Kidney capillary endothelial cell (primary cell): Measurements from ENCODE around the gene SLC8A1.
A peak's percentile ranks its signal among the peaks of the same experiment; 100 is the strongest.

Source experiments
- DNase-seq: peaks from one replicate; pipeline ENCODE4 v3.0.0-alpha.2; 2018; ENCODE audit warnings: low spot score

SLC8A1 gene

GRCh38 chr2:40192864-40193669, 258.8 kb downstream of the SLC8A1 start:
- no peak for DNase-seq

DNA sequence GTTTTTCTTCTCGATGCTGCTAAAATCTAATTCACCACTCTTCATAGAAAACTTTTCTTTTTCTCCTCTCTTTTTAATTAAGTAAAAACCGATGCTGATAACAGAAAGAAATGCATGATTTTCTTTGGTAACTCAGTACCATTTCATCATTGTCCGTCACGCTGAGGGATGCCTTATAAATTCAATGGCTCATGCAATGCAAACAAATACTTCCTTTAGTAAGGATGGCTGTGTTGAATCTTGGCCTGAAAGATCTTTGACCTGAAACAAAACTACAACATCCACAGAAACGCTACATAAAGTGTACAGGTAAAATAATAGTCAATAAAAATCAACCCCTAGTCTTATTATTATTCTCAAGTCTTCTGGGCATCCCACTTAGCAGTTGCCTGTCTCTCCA, 261.4 kb downstream of the SLC8A1 start:
- DNase-seq = no peak

GRCh38 chr2:40189881-40190280, 262.0 kb downstream of the SLC8A1 start:
- no peak for DNase-seq

- DNase-seq = no peak
Observed at GRCh38 chr2:40187054-40187453, 264.8 kb downstream of the SLC8A1 start.

GRCh38 chr2:40184551-40184950, 267.3 kb downstream of the SLC8A1 start:
- DNase-seq = no peak

GRCh38 chr2:40181855-40182254, 270.0 kb downstream of the SLC8A1 start:
- DNase-seq = no peak

DNA sequence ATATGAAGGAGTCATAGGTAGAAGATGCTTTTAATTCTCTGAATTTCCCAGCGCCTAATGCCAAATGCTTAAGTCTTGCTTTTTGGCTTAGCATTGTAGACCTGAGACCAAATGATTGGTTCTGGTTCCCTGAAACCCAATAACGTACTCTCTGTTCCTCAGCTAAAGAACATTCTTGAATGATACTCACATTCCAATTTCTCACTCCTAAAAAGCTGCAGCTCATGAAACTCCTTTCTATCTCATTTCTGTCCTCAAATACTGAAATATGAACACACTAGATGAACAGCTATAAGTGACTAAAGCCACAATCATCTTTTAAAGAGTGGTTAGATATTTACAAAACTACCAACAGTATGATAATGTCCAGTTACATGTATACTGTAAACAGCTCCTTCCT, 272.1 kb downstream of the SLC8A1 start:
- no peak for DNase-seq

GRCh38 chr2:40178971-40179370, 272.9 kb downstream of the SLC8A1 start:
- DNase-seq = no peak

DNA sequence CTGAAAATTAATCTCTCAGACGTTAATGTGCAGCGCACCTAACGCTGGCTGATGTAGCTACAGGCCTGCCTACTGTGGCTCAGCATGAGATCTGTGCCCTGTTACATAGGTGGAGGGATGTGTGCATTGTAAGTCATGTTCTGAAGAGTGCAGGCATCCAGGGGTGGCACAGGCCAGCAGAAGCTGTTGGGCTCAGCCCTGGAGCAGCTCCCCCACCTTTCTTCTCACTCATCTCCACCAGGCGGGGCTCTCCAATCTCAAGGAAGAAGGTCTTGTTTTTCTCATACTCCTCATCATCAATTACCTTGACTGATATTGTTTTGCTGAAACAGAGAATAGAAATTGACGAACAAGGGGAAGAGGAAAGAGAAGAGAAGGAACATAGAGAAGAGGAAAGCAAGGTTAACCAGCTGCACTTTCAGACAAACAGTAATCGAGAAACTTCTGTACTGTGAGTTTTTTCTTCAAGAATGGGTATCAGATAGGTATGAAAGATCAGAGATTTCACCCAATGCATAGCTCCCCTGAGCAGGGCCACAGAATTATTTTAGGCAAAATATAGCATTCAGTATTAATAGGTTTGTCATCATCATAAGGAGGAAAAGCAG, 273.6 kb downstream of the SLC8A1 start:
- DNase-seq = no peak

DNA sequence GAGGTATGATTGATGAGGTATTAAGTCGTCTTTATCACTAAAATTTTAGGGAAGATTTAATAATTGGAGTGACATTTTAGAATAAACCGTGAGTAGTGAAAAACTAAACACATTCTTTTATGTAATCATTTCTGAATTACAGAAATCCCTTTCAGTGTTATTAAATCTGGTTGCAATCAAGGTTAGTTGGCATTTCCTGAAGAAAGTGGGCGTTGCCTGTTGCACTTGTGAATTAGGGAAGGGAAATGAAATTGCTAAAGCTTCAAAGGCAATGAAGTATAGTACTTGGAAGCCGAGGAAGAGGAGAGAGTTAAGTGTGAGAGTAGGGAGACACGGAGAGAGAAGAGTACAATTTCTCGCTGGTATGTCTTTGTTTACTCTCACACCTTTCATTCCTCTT, 274.5 kb downstream of the SLC8A1 start:
- no peak for DNase-seq

GRCh38 chr2:40173276-40173675, 278.6 kb downstream of the SLC8A1 start:
- DNase-seq = no peak

- no peak for DNase-seq
Observed at GRCh38 chr2:40169856-40170255, 282.0 kb downstream of the SLC8A1 start.

- no peak for DNase-seq
Observed at GRCh38 chr2:40169430-40169829, 282.5 kb downstream of the SLC8A1 start.

DNA sequence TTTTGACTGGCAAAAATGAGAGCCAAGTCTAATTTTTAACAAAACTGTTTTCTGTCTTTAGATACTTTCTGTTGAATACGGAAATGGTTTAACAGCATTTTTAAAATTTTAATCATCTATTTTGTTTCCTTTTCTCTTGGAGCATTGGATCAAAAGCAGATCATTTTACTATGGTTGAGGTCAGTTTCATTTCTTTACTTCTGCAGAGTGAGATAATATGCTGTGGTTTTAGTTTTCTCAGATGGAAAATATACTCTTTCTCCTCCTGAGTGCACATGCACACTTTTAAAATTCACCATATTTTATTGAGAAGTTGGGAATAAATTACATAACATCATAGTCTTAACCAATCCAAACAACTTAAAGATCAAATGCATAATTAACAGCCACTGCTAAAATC, 283.3 kb downstream of the SLC8A1 start:
- DNase-seq = no peak

- peak; percentile 63 for DNase-seq
Observed at GRCh38 chr2:40168032-40168431, 283.9 kb downstream of the SLC8A1 start.

GRCh38 chr2:40166006-40166405, 285.9 kb downstream of the SLC8A1 start:
- no peak for DNase-seq

DNA sequence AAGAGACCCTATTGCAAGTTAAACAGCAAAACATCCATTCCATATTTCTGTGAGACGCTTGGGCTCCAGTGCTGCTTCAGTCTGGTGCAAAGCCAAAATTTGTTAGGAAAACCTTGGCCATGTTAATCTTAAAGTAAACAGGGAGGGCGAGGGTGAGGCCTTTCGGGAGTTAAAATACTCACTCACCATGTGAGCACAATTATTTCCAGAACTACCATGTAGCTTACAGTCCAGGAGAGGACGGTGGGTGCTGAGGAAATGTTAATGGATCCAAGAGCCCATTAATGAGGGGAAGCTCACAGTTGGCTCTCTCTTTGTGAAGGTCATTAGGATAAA, 286.4 kb downstream of the SLC8A1 start:
- no peak for DNase-seq

- peak; percentile 0 for DNase-seq
Observed at GRCh38 chr2:40164736-40165508, 287.0 kb downstream of the SLC8A1 start.

DNA sequence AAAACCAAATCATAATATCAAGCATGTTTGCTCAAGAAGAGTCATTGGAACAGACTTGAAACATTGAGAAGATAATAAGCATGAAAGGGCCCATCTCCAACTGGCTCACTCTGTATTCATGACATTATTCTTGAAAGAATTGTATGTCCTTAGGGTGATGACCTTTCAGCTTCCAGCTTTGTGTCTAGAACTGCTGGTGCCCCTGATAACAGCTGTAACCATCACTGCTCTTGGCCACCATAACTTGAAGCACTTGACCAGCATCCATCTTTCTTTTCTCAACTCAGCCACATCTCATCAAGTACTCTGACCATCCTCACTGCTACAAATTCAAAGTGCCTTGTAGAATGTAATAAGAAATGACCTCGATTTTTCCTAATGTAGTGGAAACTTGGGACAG, 289.9 kb downstream of the SLC8A1 start:
- no peak for DNase-seq

DNA sequence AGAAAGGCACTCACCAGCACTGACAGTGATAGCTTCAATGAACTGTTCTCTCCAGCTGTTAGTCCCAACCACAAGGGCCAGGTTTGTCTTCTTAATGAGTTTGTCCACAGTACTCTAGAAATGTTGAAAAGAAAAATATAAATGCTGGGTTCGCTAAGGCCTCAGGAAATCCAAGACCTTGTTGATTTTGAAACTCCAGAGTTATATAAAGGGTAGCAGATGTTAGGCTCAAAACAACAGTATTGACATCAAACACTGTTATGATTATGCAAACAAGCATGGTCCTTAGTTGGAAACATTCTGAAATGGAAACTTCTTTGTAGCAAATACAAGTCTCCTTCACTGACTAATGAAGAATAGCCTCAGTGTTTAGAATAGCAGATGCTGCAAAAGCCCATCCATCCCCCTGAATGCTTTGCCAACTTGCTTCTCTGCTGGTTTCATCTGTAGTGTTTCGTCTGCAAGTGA, 291.1 kb downstream of the SLC8A1 start:
- no peak for DNase-seq

GRCh38 chr2:40159333-40159732, 292.6 kb downstream of the SLC8A1 start:
- no peak for DNase-seq

DNA sequence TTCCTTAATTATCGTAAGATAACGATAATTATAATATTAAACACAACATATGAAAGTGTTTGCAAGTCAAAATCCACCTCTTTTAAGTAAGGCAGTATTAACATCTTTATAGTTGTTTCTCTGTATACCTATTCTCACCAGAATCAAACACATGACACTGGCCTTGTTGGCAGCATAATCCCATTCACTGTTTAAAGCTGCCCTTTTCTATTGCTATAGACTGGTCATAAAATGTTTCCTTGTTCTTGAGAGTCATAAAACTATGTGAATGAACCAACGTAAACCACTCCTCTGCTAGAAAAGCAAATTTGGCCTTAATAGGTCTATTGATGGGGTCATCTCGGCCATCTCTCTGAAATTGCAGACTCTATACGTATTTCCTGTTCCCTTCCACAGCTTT, 293.1 kb downstream of the SLC8A1 start:
- no peak for DNase-seq

- DNase-seq = no peak
Observed at GRCh38 chr2:40155728-40156127, 296.2 kb downstream of the SLC8A1 start.
